K562 (cell line): ENCODE data around the gene LRCOL1. TPM values are rescaled to one million over a fixed set of nuclear protein-coding genes. Genes with fewer than 3 reads are reported as not detected.
A peak's percentile ranks its signal among the peaks of the same experiment; 100 is the strongest.

ENCODE experiments used
- ATF1 ChIP-seq, 2 experiments: fragments of 450-650 bp in 1 of 2; IDR thresholded peaks; 2 replicates each; pipeline ENCODE4 v1.6.1; 2016; ENCODE audit warnings: missing compliant biosample characterization in 1 of 2, missing genetic modification characterization in 1 of 2
- CBFA2T3 ChIP-seq: fragments of 450-650 bp; IDR thresholded peaks from 2 replicates; pipeline ENCODE4 v1.6.1; 2017
- FOXP1 ChIP-seq: sonication (generic); formaldehyde crosslinking; IDR thresholded peaks from 2 replicates; pipeline ENCODE4 v1.8.0; 2022; ENCODE audit warnings: mild to moderate bottlenecking, missing genetic modification reagents
- GATAD2A ChIP-seq: fragments of 450-650 bp; IDR thresholded peaks from 2 replicates; pipeline ENCODE4 v1.6.1; 2017
- HOMEZ ChIP-seq: fragments of 250-450 bp; sonication (Bioruptor Pico); IDR thresholded peaks from 2 replicates; pipeline ENCODE4 v1.4.0; 2020; ENCODE audit warnings: mild to moderate bottlenecking, moderate library complexity
- MYC ChIP-seq, 2 experiments: fragments of 250-450 bp in 1 of 2; sonication (Bioruptor Pico) in 1 of 2; IDR thresholded peaks; 2 replicates each; pipeline versions ENCODE4 v1.5.1 to v1.6.1; 2012 to 2021; ENCODE audit warnings: low read depth in 2 of 2, borderline replicate concordance in 1 of 2, improper control_type of control experiment in 1 of 2, low read length in 1 of 2, mild to moderate bottlenecking in 1 of 2, moderate library complexity in 1 of 2
- NFE2 ChIP-seq: IDR thresholded peaks from 2 replicates; pipeline ENCODE4 v1.6.1; 2014; ENCODE audit warnings: antibody characterized with exemption, low read depth
- RBM15 ChIP-seq: fragments of 200-400 bp; formaldehyde crosslinking; IDR thresholded peaks from 2 replicates; pipeline ENCODE4 v1.6.1; 2018; ENCODE audit warnings: mild to moderate bottlenecking, low read length, moderate library complexity; ENCODE audit not compliant: insufficient read depth
- RCOR1 ChIP-seq, 2 experiments: IDR thresholded peaks; 2 replicates each; pipeline ENCODE4 v1.6.1; 2012; ENCODE audit warnings: low read depth in 2 of 2, low read length in 2 of 2, borderline replicate concordance in 1 of 2, improper control_type of control experiment in 1 of 2
- SMAD2 ChIP-seq: fragments of 150-350 bp; IDR thresholded peaks from 2 replicates; pipeline ENCODE4 v1.6.1; 2014; ENCODE audit warnings: low read depth, mild to moderate bottlenecking, low read length
- ZBTB8A ChIP-seq: fragments of 450-650 bp; IDR thresholded peaks from 2 replicates; pipeline ENCODE4 v1.6.1; 2018; ENCODE audit warnings: mild to moderate bottlenecking, moderate library complexity; ENCODE audit not compliant: partially characterized antibody
- ZNF518B ChIP-seq: fragments of 250-450 bp; sonication (Bioruptor Pico); IDR thresholded peaks from 2 replicates; pipeline ENCODE4 v1.5.0; 2021; ENCODE audit warnings: mild to moderate bottlenecking, moderate library complexity
- polyA plus RNA-seq, 8 experiments: library from polyadenylated mRNA; depleted of rRNA in 4 of 8; stranded (reverse) in 5 of 8; unstranded in 3 of 8; fragments of >200 nt; fragmentation: Nextera tagmentation in 2 of 8; fragmentation: Illumina TruSeq in 1 of 8; extraction: Ambion mirVana in 2 of 8; extraction: Trizol in 1 of 8; gene quantifications; 2 replicates each; pipeline versions ENCODE4 v1.2.1 to v1.2.3, GENCODE V29; 2011 to 2014; ENCODE audit warnings: inconsistent platforms in 1 of 8, missing spikeins in 1 of 8
- total RNA-seq, 7 experiments: library from RNA; depleted of rRNA in 6 of 7; stranded (reverse); fragments of >200 nt in 6 of 7; fragmentation: Illumina TruSeq in 2 of 7; extraction: Trizol in 2 of 7; gene quantifications; 2 replicates each; pipeline versions ENCODE4 v1.2.1 to v1.2.3, GENCODE V29; 2011 to 2021; ENCODE audit warnings: low replicate concordance in 1 of 7
- TF ChIP-seq, protein P1 (sequence below): fragments of 450-650 bp; formaldehyde crosslinking; IDR thresholded peaks from 2 replicates; pipeline ENCODE4 v1.4.0; 2020; ENCODE audit warnings: mild to moderate bottlenecking

LRCOL1 gene
- total and polyA plus RNA-seq, 9 of the 15 experiments (the other 6 are each of a cell fraction or from before 2014, with no cell fraction given) = not detected

- TF ChIP-seq GATAD2A (no peak), HOMEZ (CRISPR knock-in tag) (no peak), ZBTB8A (no peak), RCOR1 (IDR thresholded peaks at IDR 0.05; ENCODE audit: borderline replicate concordance in 1 of 2, low read depth in 2 of 2, low read length in 2 of 2) (peak in 1 of 2 experiments; percentile 36; a peak in 1 of 4 replicates), MYC (IDR thresholded peaks at IDR 0.05; ENCODE audit: low read depth, low read length) (no peak), MYC (CRISPR knock-in tag; IDR thresholded peaks at IDR 0.05; ENCODE audit: borderline replicate concordance, low read depth) (peak; percentile 22; the same call in 1 of the 2 replicates), CBFA2T3 (no peak; the same call in 1 of the 2 replicates), SMAD2 (no peak), RBM15 (no peak), NFE2 (peak; percentile 74), ATF1 (CRISPR knock-in tag; IDR thresholded peaks at IDR 0.05) (no peak), ATF1 (tag; IDR thresholded peaks at IDR 0.05) (peak; percentile 22; the same call in 1 of the 2 replicates), FOXP1 (CRISPR knock-in tag) (0 out of 2 replicates have a peak, but pooled peaks have one; percentile 66), ZNF518B (no peak)
- TF ChIP-seq, protein P1, sequence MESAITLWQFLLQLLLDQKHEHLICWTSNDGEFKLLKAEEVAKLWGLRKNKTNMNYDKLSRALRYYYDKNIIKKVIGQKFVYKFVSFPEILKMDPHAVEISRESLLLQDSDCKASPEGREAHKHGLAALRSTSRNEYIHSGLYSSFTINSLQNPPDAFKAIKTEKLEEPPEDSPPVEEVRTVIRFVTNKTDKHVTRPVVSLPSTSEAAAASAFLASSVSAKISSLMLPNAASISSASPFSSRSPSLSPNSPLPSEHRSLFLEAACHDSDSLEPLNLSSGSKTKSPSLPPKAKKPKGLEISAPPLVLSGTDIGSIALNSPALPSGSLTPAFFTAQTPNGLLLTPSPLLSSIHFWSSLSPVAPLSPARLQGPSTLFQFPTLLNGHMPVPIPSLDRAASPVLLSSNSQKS = no peak
Measured at GRCh38 chr12:132622437-132623071, 12.2 kb upstream of the LRCOL1 start (continued).
